H1 (cell line): Measurements from ENCODE around the gene NRXN3. TPM values are rescaled to one million over a fixed set of nuclear protein-coding genes. Genes with fewer than 3 reads are reported as not detected.

ENCODE experiments used
- CTCF ChIA-PET: fragments of 300-600 bp; sonication (Branson Sonifier 250); formaldehyde crosslinking; loops from one replicate; lab custom pipeline; 2021; ENCODE audit not compliant: partially characterized antibody; lab: Charles Lee
- POLR2A ChIA-PET: fragments of 300-600 bp; sonication (Branson Sonifier 250); formaldehyde crosslinking; loops from one replicate; lab custom pipeline; 2021; ENCODE audit warnings: inconsistent platforms; ENCODE audit not compliant: partially characterized antibody; lab: Charles Lee
- DNase-seq, 2 experiments: peaks; one replicate each; pipeline versions ENCODE4 v3.0.0 to v3.0.0-alpha.2; 2010 to 2022; ENCODE audit warnings: low spot score in 2 of 2, low read depth in 1 of 2, mixed read lengths in 1 of 2
- FAIRE-seq: peaks from 2 replicates; lab custom pipeline; 2011; peaks lifted over from hg19 to GRCh38; lab: Jason Lieb, UNC
- H2AFZ ChIP-seq: 2 replicates; pipeline ENCODE4 v1.8.1; 2012; ENCODE audit warnings: low read length, inconsistent platforms
- H2AK5ac ChIP-seq: 2 replicates; pipeline ENCODE4 v1.6.1; 2013; ENCODE audit warnings: low read depth, low read length
- H2BK120ac ChIP-seq: replicated peaks from 2 replicates; pipeline ENCODE3; 2013; ENCODE audit warnings: low read depth, low read length, inconsistent platforms
- H2BK12ac ChIP-seq: 2 replicates; pipeline ENCODE4 v1.6.1; 2013; ENCODE audit warnings: low read depth, low read length
- H2BK15ac ChIP-seq: 2 replicates; pipeline ENCODE4 v1.6.1; 2013; ENCODE audit warnings: low read length
- H2BK20ac ChIP-seq: 2 replicates; pipeline ENCODE4 v1.6.1; 2013; ENCODE audit warnings: low read length
- H2BK5ac ChIP-seq: 2 replicates; pipeline ENCODE4 v1.6.1; 2013; ENCODE audit warnings: low read depth, low read length
- H3K14ac ChIP-seq: 2 replicates; pipeline ENCODE4 v1.6.1; 2013; ENCODE audit warnings: inconsistent platforms; ENCODE audit not compliant: insufficient read length
- H3K18ac ChIP-seq: 2 replicates; pipeline ENCODE4 v1.6.1; 2013; ENCODE audit warnings: low read length; ENCODE audit errors: extremely low read depth
- H3K23ac ChIP-seq: 2 replicates; pipeline ENCODE4 v1.6.1; 2013; ENCODE audit warnings: inconsistent platforms; ENCODE audit not compliant: insufficient read length
- H3K23me2 ChIP-seq: 2 replicates; pipeline ENCODE4 v1.6.1; 2013; ENCODE audit warnings: low read depth, low read length
- H3K27ac ChIP-seq: 2 replicates; pipeline ENCODE4 v1.6.1; 2011; ENCODE audit warnings: low read depth, low read length, inconsistent platforms
- H3K27me3 ChIP-seq, 4 experiments: replicated peaks in 1 of 4; 1 replicate in 1 of 4; 2 replicates in 3 of 4; pipeline versions ENCODE4 v1.6.1 to v1.8.1; 2011 to 2013; ENCODE audit warnings: low read length in 3 of 4, mild to moderate bottlenecking in 3 of 4, inconsistent platforms in 2 of 4, mixed read lengths in 2 of 4, moderate library complexity in 1 of 4; ENCODE audit not compliant: control insufficient read depth in 3 of 4, insufficient read depth in 3 of 4; ENCODE audit errors: extremely low read depth in 1 of 4
- H3K36me3 ChIP-seq, 4 experiments: 2 replicates each; pipeline versions ENCODE4 v1.6.1 to v1.8.1; 2011 to 2013; ENCODE audit warnings: mild to moderate bottlenecking in 4 of 4, low read length in 3 of 4, moderate library complexity in 2 of 4, control low read depth in 1 of 4, inconsistent platforms in 1 of 4; ENCODE audit not compliant: insufficient read depth in 4 of 4, control insufficient read depth in 2 of 4
- H3K4ac ChIP-seq: replicated peaks from 2 replicates; pipeline ENCODE3; 2013; ENCODE audit warnings: low read length, low read depth, mixed read lengths, inconsistent platforms; ENCODE audit not compliant: insufficient read length
- H3K4me1 ChIP-seq, 4 experiments: replicated peaks in 1 of 4; 1 replicate in 1 of 4; 2 replicates in 3 of 4; pipeline versions ENCODE4 v1.6.1 to v1.8.1; 2011 to 2013; ENCODE audit warnings: low read length in 3 of 4, inconsistent platforms in 2 of 4, mixed read lengths in 1 of 4; ENCODE audit not compliant: insufficient read depth in 4 of 4, control insufficient read depth in 3 of 4
- H3K4me2 ChIP-seq, 2 experiments: 2 replicates each; pipeline versions ENCODE4 v1.6.1 to v1.8.1; 2011 to 2013; ENCODE audit warnings: low read depth in 2 of 2, low read length in 2 of 2, control low read depth in 1 of 2, inconsistent platforms in 1 of 2, mild to moderate bottlenecking in 1 of 2; ENCODE audit not compliant: insufficient read depth in 1 of 2
- H3K4me3 ChIP-seq, 4 experiments: fragments of 200-600, 300-600 bp in 1 of 4; sonication (generic), shearing (Covaris generic), sonication (Bioruptor Twin) in 1 of 4; 2 replicates each; pipeline versions ENCODE4 v1.5.1 to v1.8.1; 2011 to 2016; ENCODE audit warnings: low read length in 4 of 4, low read depth in 3 of 4, control low read depth in 2 of 4, inconsistent platforms in 2 of 4, mild to moderate bottlenecking in 2 of 4, mixed read lengths in 1 of 4, moderate library complexity in 1 of 4; ENCODE audit not compliant: insufficient read depth in 2 of 4; ENCODE audit errors: extremely low read depth in 1 of 4
- H3K56ac ChIP-seq: replicated peaks from 2 replicates; pipeline ENCODE3; 2013; ENCODE audit warnings: low read depth, mild to moderate bottlenecking, mixed read lengths, low read length, inconsistent platforms; ENCODE audit not compliant: insufficient read length
- H3K79me1 ChIP-seq: 2 replicates; pipeline ENCODE4 v1.6.1; 2013; ENCODE audit warnings: low read depth, low read length, control low read depth
- H3K79me2 ChIP-seq, 2 experiments: 2 replicates each; pipeline versions ENCODE4 v1.6.1 to v1.8.1; 2012 to 2013; ENCODE audit warnings: low read length in 2 of 2, mild to moderate bottlenecking in 2 of 2, inconsistent platforms in 1 of 2; ENCODE audit not compliant: insufficient read depth in 2 of 2, control insufficient read depth in 1 of 2
- H3K9ac ChIP-seq, 4 experiments: replicated peaks in 1 of 4; 1 replicate in 1 of 4; 2 replicates in 3 of 4; pipeline versions ENCODE4 v1.6.1 to v1.8.1; 2011 to 2013; ENCODE audit warnings: low read depth in 3 of 4, low read length in 3 of 4, control low read depth in 2 of 4, mild to moderate bottlenecking in 2 of 4, moderate library complexity in 2 of 4, inconsistent platforms in 1 of 4; ENCODE audit errors: extremely low read depth in 1 of 4
- H3K9me3 ChIP-seq, 2 experiments: 2 replicates each; pipeline versions ENCODE4 v1.6.1 to v1.8.1; 2012 to 2013; ENCODE audit warnings: mild to moderate bottlenecking in 2 of 2, moderate library complexity in 2 of 2, control low read depth in 1 of 2, inconsistent platforms in 1 of 2, low read depth in 1 of 2, low read length in 1 of 2, mixed read lengths in 1 of 2; ENCODE audit not compliant: insufficient read depth in 2 of 2
- H4K20me1 ChIP-seq, 2 experiments: replicated peaks in 1 of 2; 2 replicates each; pipeline versions ENCODE3 to v1.8.1; 2011 to 2013; ENCODE audit warnings: inconsistent platforms in 2 of 2, low read length in 2 of 2, mild to moderate bottlenecking in 1 of 2; ENCODE audit not compliant: insufficient read depth in 2 of 2, control insufficient read depth in 1 of 2
- H4K5ac ChIP-seq: 2 replicates; pipeline ENCODE4 v1.6.1; 2013; ENCODE audit warnings: low read length, low read depth, mixed read lengths, inconsistent platforms; ENCODE audit not compliant: insufficient read length
- H4K8ac ChIP-seq: 2 replicates; pipeline ENCODE4 v1.8.0; 2013; ENCODE audit warnings: mild to moderate bottlenecking, moderate library complexity, low read length, inconsistent platforms; ENCODE audit not compliant: insufficient read depth; ENCODE audit errors: extremely low read depth
- H4K91ac ChIP-seq: replicated peaks from 2 replicates; pipeline ENCODE3; 2013; ENCODE audit warnings: low read length, mixed read lengths, inconsistent platforms; ENCODE audit not compliant: insufficient read length
- ATF3 ChIP-seq: IDR thresholded peaks from 2 replicates; pipeline ENCODE4 v1.6.1; 2011; ENCODE audit warnings: low read depth, mild to moderate bottlenecking, low read length; ENCODE audit not compliant: insufficient read depth
- BCL11A ChIP-seq, 2 experiments: IDR thresholded peaks; one replicate each; pipeline ENCODE4 v1.6.1; 2011; ENCODE audit warnings: low read depth in 2 of 2, low read length in 2 of 2, mild to moderate bottlenecking in 2 of 2
- CBX5 ChIP-seq: fragments of 300-800, 300-1000 bp; sonication (generic); IDR thresholded peaks from 2 replicates; pipeline ENCODE4 v1.7.1; 2016; ENCODE audit warnings: antibody characterized with exemption, low read length, low read depth
- CEBPB ChIP-seq: IDR thresholded peaks from 2 replicates; pipeline ENCODE4 v1.6.1; 2012; ENCODE audit warnings: low read depth, low read length
- CHD1 ChIP-seq: IDR thresholded peaks from 2 replicates; pipeline ENCODE4 v1.6.1; 2012; ENCODE audit warnings: low read depth, low read length, improper control_type of control experiment
- CREB1 ChIP-seq: IDR thresholded peaks from 2 replicates; pipeline ENCODE4 v1.6.1; 2012; ENCODE audit warnings: inconsistent platforms
- E2F6 ChIP-seq: IDR thresholded peaks from 2 replicates; pipeline ENCODE4 v1.6.1; 2012; ENCODE audit warnings: inconsistent platforms
- FOSL1 ChIP-seq: IDR thresholded peaks from 2 replicates; pipeline ENCODE4 v1.6.1; 2011; ENCODE audit warnings: mild to moderate bottlenecking, low read depth, low read length, moderate library complexity; ENCODE audit not compliant: insufficient read depth
- KDM1A ChIP-seq: fragments of 200-600, 300-600 bp; sonication (generic); IDR thresholded peaks from 2 replicates; pipeline ENCODE4 v1.7.1; 2016; ENCODE audit warnings: mild to moderate bottlenecking, low read length, borderline replicate concordance
- RAD21 ChIP-seq, 2 experiments: IDR thresholded peaks in 1 of 2; conservative IDR thresholded peaks in 1 of 2; 2 replicates each; pipeline ENCODE4 v1.6.1; 2011; ENCODE audit warnings: low read depth in 2 of 2, low read length in 2 of 2, improper control_type of control experiment in 1 of 2, inconsistent platforms in 1 of 2, mild to moderate bottlenecking in 1 of 2, moderate library complexity in 1 of 2
- SIN3A ChIP-seq, 2 experiments: IDR thresholded peaks in 1 of 2; conservative IDR thresholded peaks in 1 of 2; 2 replicates each; pipeline ENCODE4 v1.6.1; 2011 to 2012; ENCODE audit warnings: low read length in 2 of 2, improper control_type of control experiment in 1 of 2, low read depth in 1 of 2, mild to moderate bottlenecking in 1 of 2
- SP1 ChIP-seq: IDR thresholded peaks from 2 replicates; pipeline ENCODE4 v1.6.1; 2011; ENCODE audit warnings: low read depth, low read length
- WGBS, 2 experiments: shearing (Covaris generic) in 1 of 2; methylation state at CpG; one replicate each; pipeline versions ENCODE4 v1.1.6 to v1.1.7; 2013 to 2015; ENCODE audit warnings: low lambda C conversion rate in 2 of 2, mixed read lengths in 2 of 2, inconsistent platforms in 1 of 2, low coverage in 1 of 2, missing lambda C conversion rate in 1 of 2; ENCODE audit not compliant: insufficient replicate concordance in 2 of 2, insufficient coverage in 1 of 2, insufficient read length in 1 of 2; ENCODE audit errors: extremely low coverage in 1 of 2, missing lambda C conversion rate in 1 of 2; 5-methylcytosine and 5-hydroxymethylcytosine counted together
- polyA plus RNA-seq, 7 experiments: library from polyadenylated mRNA; depleted of rRNA in 3 of 7; stranded (reverse) in 5 of 7; unstranded in 2 of 7; fragments of >200 nt in 5 of 7; fragments of 200-250 nt in 2 of 7; gene quantifications; 1 replicate in 5 of 7; 2 replicates in 1 of 7; 4 replicates in 1 of 7; pipeline versions ENCODE4 v1.2.1 to v1.2.3, GENCODE V29; 2011 to 2013; ENCODE audit warnings: missing spikeins in 2 of 7, mixed read lengths in 2 of 7
- total RNA-seq: library from RNA; stranded (reverse); fragmentation: NEBNext Ultra II Directional; extraction: Animal tissue kit (Norgen Biotek cat#: 25700); gene quantifications from 2 replicates; pipeline ENCODE4 v1.2.1, GENCODE V29; 2021

The NRXN3 gene
- total and polyA plus RNA-seq, 2 of the 8 experiments (the other 6 are each of a cell fraction or from before 2014, with no cell fraction given), result 2.6 to 4.1 TPM

GRCh38 chr14:78704965-78705364 is 534.8 kb downstream of the NRXN3 start:
- Histone ChIP-seq H3K14ac (no peak overlapping the region), H4K8ac (no peak overlapping the region), H2BK20ac (no peak overlapping the region), H3K18ac (no peak overlapping the region), H4K20me1 (no peaks in the 10 kb centered on the region), H3K4me3 (no peak overlapping the region), H2BK5ac (no peak overlapping the region), H3K9me3 (no peaks in the 10 kb centered on the region), H2AK5ac (no peak overlapping the region), H3K27ac (no peak overlapping the region), H3K27me3 (no peaks in the 10 kb centered on the region), H3K79me2 (no peaks in the 10 kb centered on the region), H3K56ac (no peak overlapping the region), H2BK12ac (no peak overlapping the region), H3K23me2 (no peaks in the 10 kb centered on the region), H3K79me1 (no peaks in the 10 kb centered on the region), H3K23ac (no peak overlapping the region), H3K9ac (no peak overlapping the region), H3K36me3 (no peaks in the 10 kb centered on the region), H4K5ac (no peak overlapping the region), H2BK15ac (no peak overlapping the region), H2AFZ (no peak overlapping the region), H3K4ac (no peak overlapping the region), H2BK120ac (no peak overlapping the region), H3K4me2 (no peak overlapping the region), H4K91ac (no peak overlapping the region), H3K4me1 (no peaks in the 10 kb centered on the region)
- DNase-seq (no peak), FAIRE-seq (no peak)
- TF ChIP-seq CBX5 (no peak), FOSL1 (no peak), RAD21 (IDR thresholded peaks at IDR 0.05 in 1 of 2, conservative IDR thresholded peaks at IDR 0.05 in 1 of 2; ENCODE audit: low read depth in 2 of 2, low read length in 2 of 2) (no peak), ATF3 (no peak), CHD1 (no peak), SIN3A (conservative IDR thresholded peaks at IDR 0.05 in 1 of 2, IDR thresholded peaks at IDR 0.05 in 1 of 2; ENCODE audit: low read depth in 1 of 2, low read length in 2 of 2) (no peak), BCL11A (IDR thresholded peaks at IDR 0.05; ENCODE audit: low read depth in 2 of 2, low read length in 2 of 2) (no peak), KDM1A (no peak), CEBPB (no peak), SP1 (no peak), CREB1 (no peak), E2F6 (no peak)
- POLR2A ChIA-PET, result no interaction called here
- 90% methylated on average over 4 of the region's 4 CpGs; no CpG with 5 or more reads in 1 of the 2 experiments for WGBS, 2 experiments
- CTCF ChIA-PET, result interaction anchor here (2.4 kb wide), 1 partner anchor 9 kb away, joined by 6 read pairs; no protein-coding TSS in a partner anchor
